ENCODE measurements around the gene PIBF1.
"Not testable (repeated sequence)": the region's sequence is repeated elsewhere in the genome, so short reads cannot be mapped to it uniquely, and the experiment has no call there.

PIBF1 gene

DNA sequence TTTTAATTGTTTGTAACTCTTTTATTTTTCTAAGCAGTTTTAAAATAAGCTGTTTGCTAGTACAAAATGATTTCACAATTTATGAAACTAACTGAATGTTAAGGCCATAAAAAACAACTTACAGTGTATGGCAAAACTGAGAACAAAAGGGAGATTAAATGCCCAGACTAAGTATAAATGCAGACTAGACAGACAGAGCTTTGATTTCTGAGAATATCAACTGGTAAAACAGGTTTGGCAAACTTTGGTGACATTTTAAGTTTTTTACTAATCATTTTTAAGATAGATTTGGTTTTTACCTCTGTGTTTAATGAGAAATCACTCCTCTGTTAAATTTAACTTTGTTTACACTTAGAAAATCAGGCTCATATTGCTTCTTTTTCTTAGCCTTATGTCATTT, 149.4 kb downstream of the PIBF1 start:
- no peak for DNase-seq

- no peak for DNase-seq
Observed at GRCh38 chr13:72932250-72932649, 150.3 kb downstream of the PIBF1 start.

DNA sequence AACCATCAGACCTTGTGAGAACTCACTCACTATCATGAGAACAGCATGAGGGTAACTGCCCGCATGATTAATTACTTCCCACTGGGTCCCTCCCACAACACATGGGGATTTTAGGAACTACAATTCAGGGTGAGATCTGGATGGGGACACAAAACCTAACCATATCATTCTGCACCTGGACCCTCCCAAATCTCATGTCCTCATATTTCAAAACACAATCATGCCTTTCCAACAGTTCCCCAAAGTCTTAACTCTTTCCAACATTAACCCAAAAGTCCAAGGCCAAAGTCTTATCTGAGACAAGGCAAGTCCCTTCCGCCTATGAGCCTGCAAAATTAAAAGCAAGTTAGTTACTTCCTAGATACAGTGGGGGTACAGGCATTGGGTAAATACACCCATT, 164.3 kb downstream of the PIBF1 start:
- DNase-seq, result not testable (repeated sequence)

DNA sequence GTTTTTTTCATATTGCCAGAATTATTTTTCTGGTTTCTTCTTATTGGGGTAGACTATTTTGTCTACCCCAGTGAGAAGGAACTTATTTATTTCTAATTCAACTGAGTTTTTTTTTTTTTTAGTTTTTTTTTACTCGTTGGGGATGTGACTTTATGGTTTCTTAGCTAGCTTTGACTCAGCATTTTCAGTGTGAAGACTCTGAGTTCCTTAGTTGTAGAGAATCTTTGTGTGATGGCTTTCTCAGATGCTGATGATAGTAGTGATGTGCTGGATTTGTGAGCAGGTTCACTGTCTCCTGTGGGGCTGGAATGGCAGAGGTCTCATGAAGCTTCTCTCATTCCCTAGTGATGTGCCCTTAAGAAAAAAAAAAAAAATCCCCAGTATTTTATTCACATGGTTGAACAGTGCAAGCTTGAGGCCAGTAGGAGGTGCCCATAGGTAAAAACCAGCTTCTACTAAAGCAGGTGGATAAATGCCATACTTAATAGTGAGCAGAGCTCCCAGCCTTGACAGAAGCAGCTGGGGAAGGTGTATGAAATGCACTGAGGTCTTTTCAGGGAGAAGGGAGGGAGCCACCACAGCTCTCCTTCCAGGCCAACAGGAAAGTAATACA, 170.7 kb downstream of the PIBF1 start:
- DNase-seq, result no peak

- no peak for DNase-seq
Observed at GRCh38 chr13:72953391-72953965, 171.5 kb downstream of the PIBF1 start.

- DNase-seq, result peak; percentile 18
Observed at GRCh38 chr13:72959643-72960042, 177.7 kb downstream of the PIBF1 start.

- no peak for DNase-seq
Observed at GRCh38 chr13:72960114-72960513, 178.2 kb downstream of the PIBF1 start.

DNA sequence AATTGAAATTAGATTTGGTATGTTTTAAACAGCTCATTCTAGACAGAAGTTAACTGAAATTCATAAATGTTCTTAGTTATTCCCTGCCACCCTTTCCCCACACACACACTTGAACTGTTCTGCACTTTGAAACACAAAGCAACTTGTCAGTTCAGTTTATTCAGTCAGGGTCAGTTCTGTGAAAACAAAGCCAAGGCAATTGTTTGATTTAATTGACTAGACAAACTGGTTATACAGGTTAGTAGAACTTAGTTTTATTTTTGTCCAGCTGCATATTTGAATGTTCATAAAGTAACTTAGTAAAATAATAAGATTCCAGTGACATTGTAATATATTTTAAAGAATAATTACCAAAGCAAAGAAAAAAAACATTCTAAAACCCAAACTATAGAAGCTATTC, 178.6 kb downstream of the PIBF1 start:
- no peak for DNase-seq

- DNase-seq, result no peak
Observed at GRCh38 chr13:72963762-72964161, 181.8 kb downstream of the PIBF1 start.

DNA sequence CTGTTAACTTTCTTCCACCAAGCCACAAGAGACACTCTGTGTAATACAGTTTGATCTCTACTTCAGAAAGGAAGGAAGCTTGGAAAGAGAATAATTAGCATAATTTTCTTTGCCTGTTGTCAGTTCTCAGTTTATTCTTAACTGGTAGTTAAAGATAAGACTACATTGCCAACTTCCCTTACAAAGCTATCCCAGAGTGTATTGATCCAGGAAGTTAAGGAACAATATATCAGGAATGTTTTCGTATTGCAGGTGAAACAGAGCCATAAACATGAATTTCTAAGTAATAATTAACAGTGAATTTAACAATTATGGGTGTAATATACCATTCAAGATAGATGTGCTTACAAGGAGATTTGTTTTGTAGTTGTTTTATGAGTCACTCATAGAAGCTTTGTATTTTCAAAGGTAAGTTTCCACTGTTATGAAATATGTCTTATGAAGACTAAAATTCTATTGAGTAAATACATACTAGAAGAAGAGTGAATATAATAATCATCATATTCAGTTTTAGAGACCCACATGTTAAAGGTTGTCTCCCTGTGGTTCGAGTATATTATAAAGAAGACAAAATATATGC, 188.5 kb downstream of the PIBF1 start:
- no peak for DNase-seq

DNA sequence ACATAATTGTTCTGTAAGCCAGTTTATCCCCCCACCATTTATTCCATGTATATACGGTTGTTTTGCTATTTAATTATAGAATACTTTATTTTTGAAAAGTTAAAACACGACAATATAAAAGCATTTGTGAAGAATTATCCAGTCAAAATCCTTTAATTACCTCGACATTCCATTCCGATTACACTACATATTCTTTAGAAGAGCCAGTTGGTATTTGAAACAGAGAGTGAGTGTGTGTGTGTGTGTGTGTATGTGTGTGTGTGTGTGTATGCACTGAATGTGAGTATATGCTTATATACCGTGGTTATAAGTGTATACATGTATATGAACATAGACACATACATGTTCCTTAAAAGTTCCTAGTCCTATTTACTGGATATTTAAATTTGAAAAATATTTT, 189.0 kb downstream of the PIBF1 start:
- DNase-seq, result peak; percentile 8

GRCh38 chr13:72973234-72973633, 191.3 kb downstream of the PIBF1 start:
- DNase-seq, result no peak

DNA sequence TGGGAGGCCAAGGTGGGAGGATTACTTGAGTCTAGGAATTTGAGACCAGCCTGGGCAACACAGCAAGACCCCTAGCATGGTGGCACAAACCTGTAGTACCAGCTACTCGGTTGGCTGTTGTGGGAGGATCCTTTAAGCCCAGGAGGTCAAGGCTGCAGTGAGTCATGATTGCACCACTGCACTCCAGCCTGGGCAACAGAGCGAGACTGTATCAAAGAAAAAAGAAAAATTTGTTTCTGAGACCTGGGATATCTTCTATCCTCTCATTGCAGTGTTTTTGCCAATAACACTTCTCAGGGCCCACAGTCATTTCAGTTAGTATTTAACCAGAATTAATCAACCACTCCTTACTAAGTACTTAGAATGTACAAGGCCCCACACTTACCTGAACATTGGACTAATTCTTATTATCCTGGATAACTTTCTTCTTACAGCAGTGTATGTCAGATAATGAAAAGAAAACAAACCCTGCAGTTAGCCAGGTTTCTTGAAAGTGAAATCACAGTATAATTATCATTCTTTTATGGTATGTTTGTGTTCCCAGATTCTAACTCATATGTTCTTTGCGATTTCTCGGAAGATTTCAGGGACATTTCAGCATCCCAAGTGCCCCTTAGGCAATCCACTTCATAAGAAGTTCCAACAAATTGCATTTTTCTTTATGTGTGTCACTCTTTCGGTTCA, 201.3 kb downstream of the PIBF1 start:
- DNase-seq, result peak; percentile 25

- DNase-seq, result no peak
Observed at GRCh38 chr13:72985610-72986009, 203.7 kb downstream of the PIBF1 start.

DNA sequence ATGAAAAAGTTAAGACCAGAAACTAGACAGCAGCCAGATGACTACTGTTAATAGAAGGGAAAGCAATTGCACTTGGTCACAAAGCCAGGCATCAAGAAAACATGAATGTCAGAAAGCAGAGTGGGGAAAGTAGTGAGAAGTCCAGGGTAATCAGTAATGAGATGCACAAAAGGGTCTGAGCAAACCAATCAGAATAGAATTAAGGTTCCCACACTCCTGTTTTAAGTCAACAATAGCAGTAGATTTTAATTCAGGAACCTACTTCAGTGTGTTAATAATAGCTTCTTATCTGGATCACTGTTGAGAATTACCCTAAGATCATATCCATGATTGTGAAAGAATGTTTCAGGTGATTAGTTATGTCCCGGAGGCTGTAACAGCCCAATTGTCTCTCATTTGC, 204.3 kb downstream of the PIBF1 start:
- no peak for DNase-seq

DNA sequence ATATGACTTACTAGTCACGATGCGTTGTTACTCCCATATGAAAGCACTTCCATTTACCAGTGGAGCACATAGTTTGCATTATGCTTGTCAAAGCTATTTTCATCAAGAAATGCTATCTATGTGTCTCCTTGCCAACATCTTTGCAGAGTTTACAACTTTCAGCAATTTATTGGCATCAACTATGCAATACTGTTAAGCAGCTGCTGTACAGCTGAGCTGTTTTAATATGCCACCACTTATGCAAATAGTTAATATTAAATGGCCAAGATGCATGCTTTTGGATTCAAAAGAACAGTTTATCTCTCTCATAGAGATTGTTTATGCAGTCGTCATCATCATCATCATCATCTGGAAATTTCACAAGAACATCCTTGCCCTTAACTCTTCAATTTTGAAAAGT, 209.0 kb downstream of the PIBF1 start:
- no peak for DNase-seq

DNA sequence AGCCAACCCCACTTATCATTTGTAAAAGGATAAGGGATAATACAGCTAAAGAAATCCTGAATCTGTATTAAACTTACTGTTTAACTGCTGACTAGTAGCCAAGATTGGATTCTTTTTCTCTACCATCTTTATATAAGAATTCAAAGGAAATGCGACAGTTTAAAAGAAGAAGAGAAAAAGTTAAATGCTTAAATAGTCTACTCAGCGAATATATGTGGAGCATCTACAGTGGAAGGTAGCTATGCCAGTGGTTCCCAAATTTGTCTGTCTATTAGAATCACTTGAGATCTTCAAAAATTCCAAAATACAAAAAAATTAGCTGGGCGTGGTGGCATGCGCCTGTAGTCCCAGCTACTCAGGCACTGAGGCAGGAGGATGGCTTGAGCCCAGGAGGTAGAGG, 216.1 kb downstream of the PIBF1 start:
- no peak for DNase-seq

DNA sequence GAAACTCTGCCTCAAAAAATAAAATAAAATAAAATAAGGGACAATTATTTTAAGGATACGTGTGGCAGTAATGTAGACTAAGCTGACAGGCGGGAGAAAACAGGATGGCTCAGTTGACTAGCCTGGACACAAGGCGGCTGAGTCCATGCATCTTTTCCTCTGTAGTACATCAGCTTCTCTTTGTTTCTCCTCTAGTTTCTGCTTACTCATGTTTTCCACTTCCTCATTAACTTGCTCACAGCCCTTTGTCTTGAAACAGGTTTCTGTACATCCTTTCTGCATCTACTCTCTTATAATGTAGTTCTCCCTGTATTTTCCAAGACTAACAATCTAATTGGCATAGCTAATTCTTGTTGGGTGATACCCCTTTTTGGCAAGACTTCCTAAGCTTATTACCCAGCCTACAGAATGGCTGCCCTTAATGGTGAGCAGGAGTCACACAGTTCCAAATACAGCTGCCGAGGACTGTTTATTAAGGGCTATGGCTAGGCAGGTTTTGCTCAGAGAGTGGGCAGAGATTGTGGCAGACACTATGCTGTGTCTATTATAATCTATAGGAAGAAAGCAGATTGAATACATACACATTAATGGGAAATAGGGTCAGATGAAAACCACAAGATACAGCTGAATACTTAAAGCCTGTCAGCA, 218.2 kb downstream of the PIBF1 start:
- DNase-seq, result no peak

DNA sequence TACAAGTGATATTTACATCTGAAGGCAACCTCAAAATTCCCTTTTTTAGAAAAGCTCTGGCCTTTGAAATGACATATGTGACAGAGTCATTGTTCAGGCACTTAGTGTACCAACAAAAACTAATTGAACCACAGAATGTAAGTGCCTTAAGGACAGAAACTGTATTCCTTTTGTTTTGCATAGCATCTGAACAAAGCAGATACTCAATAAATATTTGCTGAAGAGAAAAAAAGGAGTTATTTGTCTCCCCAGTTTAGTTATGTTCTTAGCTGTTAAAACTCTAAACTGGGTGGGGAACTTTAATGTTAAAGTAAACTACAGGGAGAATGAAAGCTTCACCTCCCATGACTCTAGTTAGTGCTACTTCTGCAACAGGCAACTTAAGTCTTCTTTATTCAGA, 220.0 kb downstream of the PIBF1 start:
- no peak for DNase-seq

DNA sequence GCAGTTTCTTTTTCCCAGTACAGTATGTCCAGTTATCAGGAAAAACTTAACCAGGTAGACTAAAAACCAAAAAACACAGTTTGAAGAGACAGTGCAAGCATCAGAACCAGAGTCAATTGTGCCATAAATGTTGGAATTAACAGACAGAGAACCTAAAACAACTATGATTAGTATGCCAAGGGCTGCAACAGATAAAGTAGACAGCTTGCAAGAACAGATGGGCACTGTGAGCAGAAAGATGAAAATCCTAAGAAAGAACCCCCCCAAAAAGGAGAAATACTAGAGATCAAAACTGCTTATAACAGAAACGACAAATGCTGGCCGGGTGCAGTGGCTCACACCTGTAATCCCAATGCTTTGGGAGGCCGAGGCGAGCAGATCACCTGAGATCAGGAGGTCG, 229.8 kb downstream of the PIBF1 start:
- DNase-seq, result no peak

- no peak for DNase-seq
Observed at GRCh38 chr13:73015805-73016204, 233.9 kb downstream of the PIBF1 start.

DNA sequence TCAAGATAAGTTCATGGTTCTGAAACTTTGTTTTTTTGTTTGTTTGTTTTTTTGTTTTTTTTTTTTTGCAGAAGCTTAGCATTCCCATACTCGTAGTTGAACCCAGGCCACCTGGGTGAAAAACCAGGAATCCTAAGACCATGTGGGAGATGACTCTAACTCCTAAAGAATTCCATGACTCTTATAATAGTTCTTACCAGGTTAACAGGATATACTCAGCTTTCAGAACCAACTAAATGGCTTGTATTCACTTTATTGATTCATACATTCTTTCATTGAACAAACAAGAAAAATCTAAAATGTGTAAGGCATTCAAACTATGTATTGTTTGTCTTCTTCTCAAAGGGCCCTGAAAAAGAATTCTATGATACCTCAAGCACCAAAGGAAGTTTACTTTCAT, 236.4 kb downstream of the PIBF1 start:
- peak; percentile 8 for DNase-seq

DNA sequence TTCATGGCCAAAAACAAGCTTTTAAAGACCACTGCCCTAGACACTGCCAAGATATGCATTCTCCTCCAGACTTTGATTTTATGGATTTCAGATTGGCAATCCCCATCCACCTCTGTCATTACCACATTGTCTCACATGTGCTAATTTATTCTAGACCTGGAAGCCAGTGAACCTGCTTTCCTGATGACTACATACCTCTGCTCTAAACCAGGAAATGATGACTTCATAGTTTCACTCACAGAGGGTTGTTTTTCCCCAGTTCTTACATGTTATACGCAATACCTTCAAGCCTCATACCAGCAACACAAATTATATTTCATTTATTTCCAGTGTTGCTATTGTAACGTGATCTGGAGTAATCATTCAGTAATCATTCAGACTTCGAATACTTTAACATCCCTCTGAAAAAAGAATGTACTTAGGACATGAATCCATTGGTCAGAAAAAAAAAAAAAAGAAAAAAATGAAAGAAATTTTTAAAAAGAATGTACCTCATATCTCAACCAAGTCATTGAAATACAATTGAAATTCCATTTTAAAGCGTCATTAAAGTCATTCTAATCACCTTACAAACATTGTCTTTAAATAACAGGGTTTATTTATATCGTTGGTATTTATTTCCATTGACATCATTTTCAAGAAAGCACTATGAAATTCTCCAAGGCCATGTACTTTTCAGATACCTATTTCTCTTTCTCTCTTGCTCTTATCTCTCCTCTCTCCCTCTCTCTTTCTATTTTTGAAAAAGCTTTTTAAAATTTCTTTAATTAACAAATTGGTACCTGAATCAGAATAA, 243.5 kb downstream of the PIBF1 start:
- DNase-seq, result no peak
